GM19025 (cell line): ENCODE measurements around the gene AACS.
"Not testable (repeated sequence)": the region's sequence is repeated elsewhere in the genome, so short reads cannot be mapped to it uniquely, and the experiment has no call there.

Experiments
- ATAC-seq: cut with Tn5 transposase; IDR thresholded peaks from one replicate; pipeline ENCODE4 v1.9.1; 2021; ENCODE audit warnings: mild to moderate bottlenecking, low read depth, moderate library complexity; ENCODE audit not compliant: unreplicated experiment

Gene AACS

DNA sequence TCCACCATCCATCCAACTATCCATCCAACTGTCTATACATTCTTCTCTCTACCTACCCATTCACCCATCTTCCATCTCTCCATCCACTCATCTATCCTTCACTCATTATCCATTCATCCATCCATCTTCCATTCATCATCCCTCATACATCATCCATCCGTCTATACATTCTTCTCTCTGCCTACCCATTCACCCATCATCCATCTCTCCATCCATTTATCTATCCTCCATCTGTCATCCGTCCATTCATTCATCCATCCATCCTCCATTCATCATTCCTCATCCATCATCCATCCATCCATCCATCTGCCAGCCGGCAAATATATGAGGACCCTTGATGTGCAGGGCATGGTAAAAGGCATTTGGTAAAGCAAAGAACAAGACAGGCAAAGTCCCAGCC lies 25.2 kb downstream of the AACS start:
- ATAC-seq = no peak

DNA sequence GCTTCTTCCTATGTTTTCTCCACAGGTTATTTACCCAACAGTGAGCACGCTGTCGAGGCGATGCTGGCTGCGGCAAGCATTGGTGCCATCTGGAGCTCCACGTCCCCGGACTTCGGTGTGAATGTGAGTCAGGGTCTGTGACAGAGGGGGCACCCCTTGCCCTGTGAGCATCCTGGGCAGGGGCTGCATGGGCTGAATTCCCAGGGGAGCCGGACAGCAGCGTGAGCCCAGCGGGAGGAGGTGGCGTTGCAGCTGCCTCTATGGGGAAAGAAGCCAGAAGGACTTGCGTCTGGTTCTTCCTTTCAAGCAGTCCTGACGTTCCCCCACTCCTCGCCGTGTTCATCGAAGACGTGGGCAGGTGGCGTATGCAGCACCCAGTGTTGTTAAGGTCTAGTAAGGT lies 26.2 kb downstream of the AACS start:
- ATAC-seq = no peak

DNA sequence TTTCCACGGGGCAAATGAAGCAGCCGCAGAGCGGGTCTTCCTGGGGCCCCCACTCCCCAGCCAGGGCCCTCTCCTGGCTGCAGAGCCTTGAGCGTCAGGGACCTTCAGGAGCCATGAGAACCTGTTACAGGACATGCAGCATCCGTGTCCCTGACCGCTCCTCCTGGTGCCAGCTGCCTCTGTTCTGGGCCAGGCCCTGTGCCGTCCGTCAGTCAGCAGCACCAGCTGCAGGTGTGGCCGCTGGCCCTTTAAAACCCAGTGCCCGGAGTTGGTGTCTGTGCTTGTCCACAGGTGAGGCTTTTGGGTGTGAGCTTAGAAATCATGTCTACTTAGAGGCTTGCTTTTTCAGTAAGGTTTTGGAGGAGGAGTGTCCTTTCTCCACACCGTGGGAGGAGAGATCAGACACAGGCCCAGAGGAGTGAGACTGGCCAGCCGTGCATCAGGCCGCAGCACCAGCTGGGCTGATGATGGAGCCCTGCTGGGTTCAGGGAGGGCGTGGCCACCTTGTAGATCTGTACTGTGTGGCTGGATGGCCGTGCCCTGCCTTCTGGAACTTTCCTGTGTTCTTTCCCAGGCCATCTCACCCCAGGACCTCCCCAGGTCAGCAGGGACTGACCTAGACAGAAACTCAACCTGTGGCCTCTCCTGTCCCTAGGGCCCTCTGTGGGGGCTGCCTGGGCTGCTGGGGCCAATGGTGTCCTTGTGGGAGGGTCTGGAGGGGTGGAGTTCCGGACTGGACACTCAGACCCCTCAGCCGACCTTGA lies 27.1 kb downstream of the AACS start:
- ATAC-seq = no peak

DNA sequence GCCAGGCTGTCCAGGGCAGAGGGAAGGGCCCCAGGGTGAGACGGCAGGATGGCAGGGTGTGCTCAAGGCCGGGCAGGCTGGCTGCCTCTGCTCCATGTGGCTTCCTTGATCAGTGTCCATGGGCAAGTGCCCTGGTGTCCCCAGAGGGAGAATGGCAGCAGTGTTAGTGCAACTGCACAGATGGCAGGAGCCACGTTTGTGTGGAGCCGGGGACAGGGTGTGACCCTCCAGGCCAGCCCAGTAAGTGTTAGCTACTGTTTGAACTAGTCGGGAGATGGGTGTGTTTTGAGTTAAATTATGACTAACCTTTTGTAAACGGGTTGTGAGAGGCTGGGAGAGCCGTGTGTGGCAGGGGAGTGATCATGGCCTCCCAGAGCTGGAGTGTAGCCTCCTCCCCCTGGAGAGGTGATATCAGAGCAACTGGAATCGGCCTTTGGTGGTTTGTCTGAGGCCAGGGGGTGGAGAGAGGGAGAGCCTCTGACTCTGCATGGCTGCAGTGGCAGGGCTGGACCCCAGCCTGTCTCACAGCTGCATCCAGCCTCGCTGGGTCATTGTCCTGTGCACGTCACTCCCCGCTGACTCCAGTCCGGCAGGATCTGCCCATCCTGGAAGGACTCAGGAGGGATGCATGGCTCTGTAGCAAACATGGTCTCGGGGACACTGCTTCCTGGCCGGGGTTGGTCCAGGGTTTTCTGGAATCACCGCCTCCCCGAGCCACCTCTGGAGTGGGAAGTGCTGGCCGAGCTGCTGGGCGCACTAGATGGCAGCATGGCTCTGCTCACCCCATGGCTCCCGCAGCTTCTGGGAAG lies 27.8 kb downstream of the AACS start:
- no peak for ATAC-seq

DNA sequence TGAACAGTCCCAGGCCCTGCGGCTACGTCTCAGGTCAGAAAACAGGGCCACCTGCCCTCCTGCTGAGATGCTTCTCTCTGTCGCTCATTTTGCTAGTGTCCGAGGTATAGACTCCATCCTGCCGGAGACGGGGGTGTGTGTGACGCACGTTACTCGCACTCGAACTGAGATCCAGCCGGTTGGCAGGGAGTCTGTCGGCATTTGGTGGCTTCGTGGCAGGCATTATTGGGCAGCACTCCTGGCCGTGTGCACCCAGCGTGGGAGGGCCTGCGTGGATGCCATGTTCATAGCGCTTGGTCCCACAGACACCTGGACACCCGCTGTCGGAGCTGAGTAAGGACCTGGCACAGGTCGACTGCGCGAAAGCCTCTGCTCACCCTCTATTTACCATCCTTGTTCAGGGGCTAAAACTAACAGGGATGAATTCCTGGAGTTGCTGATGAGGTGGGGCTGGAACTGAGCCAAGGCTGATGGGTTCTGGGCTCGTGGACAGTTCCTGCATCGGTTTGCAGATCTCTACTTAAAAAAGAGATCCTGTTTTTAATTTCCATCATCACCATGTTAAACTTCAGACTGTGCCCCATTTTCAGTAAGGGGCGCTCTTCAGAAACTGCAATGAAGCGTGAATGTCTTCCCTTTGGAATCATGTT lies 28.6 kb downstream of the AACS start:
- ATAC-seq = no peak

DNA sequence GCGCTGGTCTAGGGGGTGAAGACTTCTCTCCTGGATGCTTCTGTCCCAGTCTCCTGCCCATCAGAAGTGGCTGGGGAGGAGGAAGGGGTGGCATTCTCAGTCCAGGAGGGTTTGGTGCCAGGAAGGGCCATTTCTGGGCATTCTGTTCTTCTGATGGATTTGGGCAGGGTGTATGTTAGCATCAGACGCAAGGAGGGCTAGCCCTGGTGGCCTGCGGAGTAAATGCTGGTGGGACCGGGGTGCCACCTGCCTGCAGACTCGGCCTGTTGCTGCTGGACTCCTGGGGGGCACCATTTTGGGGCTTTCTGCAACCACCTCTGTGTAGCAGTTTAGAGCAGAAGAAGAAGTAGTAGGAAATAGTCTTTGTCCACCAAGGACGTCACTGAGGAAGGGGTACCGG lies 31.7 kb downstream of the AACS start:
- ATAC-seq = no peak

DNA sequence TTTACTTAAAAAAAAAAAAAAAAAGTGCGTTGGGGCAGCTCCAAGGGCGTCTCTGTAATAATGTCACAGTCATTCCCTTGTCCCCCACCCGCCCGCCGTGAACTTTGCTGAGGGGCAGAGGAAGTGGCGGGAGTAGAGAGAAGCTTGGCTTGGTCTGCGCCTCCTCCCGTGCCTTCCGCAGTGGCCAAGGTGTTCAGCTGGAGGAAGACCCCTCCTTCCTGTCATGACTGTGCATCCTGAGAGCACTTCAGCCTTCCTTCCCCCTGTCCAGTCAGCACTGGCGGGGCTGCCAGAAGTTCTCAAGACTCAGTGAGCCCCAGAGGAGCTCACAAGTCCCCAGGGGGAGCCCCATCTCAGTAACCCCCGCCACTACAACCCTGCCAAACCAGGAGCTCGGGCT lies 32.2 kb downstream of the AACS start:
- ATAC-seq = no peak

DNA sequence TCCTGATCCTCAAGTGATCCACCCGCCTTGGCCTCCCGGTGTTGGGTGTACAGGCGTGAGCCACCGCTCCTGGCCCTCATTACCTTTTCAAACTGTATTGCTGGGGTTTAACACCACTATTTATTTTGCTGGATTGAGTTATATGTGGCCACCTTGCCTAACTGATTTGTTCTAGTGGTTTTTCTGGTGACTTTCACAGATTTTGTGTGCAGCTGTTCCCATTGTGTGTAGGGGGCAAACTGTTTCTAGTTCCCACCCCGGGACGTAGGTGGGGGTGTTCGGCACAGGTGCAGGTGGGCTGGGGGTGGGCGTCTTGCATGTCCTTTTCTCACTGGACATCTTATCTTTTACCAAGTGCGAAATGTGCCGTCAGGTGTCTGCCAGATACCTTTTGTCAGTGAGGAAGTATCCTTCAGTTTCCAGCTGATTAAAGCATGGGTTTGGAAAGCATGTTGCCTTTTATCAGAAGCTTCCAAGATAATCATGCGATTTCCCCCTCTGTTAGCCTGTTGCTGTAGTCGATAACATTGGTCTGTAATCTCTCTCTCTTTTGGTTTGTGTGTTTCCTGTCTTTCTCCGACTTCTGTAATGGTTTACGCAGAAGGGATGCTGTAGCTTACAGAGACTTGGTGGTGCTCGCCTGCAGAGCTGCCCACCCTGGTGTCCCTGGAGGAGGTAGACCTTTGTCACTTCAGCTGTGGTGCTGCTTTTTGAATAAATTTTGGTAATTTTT lies 33.6 kb downstream of the AACS start:
- ATAC-seq = no peak

DNA sequence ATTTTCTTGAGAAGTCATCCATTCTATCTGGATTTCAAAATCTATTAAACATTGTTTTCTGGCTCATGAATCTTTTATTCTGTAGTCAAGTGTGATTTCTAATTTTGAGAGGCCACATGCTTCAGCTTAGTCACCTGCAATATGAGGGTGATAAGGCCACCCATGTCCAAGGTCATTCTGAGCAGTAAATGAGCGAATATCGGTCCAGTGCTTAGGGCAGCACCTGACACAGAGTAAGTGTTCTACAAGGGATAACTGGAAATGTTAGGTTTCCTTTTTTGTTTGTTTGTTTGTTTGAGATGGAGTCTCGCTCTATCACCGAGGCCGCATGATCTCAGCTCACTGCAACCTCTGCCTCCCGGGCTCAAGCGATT lies 34.2 kb downstream of the AACS start:
- ATAC-seq = no peak

DNA sequence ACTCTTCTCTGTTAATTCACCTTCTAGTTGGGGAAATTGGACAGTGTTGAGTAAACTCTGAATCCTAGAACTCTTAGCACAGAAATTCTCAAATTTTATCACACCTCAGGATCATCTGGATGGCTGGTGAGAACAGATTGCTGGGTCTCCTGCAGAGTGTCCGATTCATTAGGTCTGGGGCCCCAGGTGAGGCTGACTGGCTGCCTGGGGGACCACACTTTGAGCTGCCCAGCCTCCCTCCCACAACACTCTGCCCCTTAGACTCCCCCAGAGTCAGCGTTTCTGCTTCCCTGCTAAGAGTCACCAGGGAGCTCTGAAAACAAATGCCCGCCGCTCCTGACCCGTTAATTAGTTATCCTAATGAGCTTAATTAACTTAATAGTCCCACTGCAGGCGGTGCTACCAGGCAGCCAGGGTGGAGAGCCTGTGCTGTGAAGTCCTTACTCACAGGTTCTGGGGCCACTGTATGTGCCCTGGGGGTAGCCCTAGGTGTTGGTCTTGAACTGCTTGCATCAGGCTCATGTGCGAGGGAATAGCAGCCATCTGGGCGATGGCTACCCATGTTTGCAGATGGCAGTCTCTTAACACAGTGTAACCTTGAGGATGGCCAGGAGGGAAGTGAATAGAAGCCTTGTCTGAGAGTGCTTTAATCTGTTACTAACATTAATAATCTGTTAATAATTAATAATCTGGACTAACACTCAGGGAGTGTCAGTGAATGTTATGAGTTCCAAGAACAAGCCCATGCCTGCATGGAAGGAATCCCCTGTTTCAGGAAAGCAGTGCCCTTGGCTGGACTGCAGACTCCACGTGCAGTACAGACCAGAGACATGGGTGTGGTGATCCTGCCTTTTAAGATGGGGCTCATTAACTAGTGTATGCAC lies 35.6 kb downstream of the AACS start:
- ATAC-seq = no peak

DNA sequence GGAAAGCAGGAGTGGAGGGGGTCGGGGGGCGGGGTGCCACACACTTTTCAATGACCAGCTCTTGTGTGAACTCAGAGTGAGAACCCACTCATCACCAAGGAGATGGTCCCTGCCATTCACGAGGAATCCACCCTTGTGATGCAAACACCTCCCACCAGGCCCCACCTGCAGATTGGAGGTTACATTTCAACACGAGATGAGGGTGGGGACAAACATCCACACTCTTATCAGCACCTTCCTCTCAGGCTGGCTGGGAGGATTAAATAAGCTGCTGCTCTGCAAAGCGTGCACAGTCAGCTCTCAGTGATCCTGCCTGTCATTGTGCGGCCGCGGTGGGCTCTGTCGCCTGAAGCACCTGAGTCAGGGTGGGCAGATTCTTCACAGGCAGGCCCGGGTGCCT lies 39.7 kb downstream of the AACS start:
- ATAC-seq = no peak

DNA sequence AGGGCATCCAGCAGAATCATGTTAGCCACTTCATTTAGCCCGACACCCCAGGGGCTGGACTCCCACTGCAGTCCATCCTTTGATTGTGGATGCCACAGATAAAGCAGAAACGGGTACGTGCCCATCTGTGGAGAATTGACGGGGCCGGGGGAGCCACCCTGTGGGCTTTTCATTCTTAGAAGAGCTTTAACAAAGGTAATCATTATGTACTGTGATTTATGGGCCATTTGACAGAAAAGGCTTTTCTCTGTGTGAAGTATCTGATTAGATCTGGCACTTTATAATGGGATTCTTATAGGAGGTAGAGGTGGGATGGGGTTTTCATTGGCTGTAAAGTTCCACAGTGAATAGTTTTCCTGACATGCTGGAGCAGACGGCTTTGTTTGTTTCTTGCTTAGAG lies 40.4 kb downstream of the AACS start:
- no peak for ATAC-seq

DNA sequence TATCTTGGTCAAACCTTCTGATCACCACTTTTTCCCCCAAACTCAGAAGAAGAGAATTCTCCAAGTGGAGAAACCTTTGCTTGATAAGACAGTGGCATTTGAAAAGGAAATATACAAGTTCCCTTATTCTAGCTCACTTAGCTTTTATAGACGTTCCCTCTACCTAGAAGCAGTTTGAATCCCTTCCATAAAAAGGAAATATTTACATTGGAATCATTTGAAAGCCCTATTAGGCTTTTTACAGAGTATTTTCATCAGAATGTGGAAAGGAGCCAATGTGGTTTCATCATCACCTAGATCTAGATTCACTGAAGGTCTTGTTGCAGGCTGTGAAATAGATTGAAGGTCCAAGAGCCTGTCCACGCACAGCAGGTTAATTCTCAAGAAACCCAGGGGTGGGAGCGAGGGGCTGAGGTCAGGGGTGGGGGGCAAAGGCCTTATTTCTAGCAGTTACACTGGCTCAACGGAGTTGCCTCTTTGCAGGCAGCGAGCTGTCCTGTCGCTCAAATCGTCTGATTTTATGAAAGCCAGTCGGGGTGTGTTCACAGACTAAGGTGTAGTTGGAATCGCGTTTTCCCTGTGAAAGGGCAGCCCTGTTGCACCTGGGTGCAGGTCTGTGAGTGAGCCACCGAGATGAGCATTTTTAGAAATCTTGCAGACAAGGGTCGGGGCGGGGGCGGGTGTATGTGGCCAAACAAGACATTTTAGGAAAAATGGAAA lies 45.6 kb downstream of the AACS start:
- ATAC-seq = no peak

DNA sequence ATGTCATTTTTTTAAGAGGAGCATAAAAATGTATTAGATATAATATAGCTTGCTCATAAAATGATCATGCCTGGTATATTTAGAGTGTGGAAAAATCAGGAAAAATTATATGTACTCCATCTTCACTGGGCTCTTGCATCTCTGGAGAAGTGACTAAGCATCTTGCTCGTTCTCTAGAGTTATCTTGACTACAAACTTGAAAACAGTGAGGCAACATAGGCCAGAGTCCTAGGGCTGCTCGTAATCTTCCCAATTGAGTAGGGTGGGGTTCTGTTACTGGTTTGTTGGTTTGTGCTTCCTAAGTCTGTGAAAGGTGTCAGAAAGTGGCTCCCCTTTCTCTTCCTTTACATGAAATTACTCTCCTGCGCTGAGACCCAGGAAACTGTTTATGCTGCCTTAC lies 46.2 kb downstream of the AACS start:
- no peak for ATAC-seq

DNA sequence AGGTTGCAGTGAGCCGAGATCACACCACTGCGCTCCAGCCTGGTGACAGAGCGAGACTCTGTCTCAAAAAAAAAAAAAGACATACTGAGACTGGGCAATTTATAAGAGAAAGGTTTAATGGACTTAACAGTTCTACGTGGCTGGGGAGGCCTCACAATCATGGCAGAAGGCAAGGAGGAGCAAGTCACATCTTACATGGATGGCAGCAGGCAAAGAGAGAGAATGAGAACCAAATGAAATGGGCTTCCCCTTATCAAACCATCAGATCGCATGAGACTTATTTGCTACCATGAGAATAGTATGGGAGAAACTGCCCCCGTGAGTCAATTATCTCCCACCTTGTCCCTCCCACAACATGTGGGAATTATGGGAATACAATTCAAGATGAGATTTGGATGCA lies 47.4 kb downstream of the AACS start:
- not testable (repeated sequence) for ATAC-seq

DNA sequence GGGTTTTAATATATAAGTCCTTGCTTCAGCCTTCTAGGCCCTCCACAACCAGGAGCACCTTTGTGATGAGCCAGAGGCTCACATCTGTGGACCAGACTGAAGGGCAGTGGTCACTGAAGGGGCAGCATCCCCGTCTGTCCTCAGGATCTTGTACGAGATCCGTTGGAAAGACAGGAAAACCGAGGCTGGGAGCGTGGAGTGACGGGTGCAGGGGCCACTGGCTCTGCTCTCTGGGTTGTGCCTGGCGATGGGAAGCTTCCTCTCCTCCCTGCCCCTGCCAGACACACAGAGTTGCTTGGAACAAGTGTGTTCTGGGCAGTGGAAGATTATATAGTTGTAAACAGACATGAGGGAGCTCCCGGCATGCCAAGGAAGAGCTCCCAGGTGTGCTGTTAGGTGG lies 48.0 kb downstream of the AACS start:
- no peak for ATAC-seq

DNA sequence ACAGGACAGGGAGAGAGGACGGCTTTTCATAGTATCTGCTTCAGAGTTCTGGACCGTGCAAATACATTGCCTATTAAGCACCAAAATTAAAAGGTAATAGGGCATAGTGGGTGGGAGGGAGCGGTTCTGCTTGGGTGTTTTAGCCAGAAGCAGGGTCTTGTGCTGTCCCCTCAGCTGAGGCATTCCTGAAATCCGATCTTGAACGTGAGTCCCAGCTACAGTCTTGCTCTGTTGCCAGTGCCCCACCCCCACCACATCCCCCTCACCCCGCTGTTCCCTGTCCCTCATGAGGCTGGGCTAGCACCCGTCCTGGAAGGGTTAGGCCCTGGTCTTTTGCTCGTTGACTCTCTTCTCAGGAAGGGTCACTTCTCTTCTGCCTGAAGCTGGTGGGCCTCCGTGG lies 48.6 kb downstream of the AACS start:
- ATAC-seq = no peak

DNA sequence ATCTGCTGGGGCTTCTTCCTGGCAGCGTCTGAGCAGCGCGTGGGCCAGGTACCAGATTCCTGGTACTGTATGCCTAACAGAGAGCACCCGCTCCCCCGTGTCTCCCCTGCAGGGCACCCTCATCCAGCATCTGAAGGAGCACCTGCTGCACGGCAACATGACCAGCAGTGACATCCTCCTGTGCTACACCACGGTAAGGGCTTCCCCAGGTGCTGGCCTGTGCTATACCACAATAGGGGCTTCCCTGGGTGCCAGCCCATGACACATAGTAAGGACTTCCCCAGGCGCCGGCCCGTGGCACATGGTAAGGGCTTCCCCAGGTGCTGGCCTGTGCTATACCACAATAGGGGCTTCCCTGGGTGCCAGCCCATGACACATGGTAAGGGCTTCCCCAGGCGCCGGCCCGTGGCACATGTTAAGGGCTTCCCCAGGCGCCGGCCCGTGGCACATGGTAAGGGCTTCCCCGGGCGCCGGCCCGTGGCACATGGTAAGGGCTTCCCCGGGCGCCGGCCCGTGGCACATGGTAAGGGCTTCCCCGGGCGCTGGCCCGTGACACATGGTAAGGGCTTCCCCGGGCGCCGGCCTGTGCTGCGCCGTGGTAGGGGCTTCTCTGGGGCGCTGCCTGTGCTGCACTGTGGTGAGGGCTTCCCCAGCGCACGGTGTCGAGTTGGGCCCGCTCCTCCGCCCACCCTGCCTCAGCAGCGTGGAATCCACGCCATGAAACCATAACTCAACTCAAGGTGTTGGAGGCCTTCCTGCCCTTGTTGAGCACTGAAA lies 49.3 kb downstream of the AACS start:
- ATAC-seq = peak; percentile 71

DNA sequence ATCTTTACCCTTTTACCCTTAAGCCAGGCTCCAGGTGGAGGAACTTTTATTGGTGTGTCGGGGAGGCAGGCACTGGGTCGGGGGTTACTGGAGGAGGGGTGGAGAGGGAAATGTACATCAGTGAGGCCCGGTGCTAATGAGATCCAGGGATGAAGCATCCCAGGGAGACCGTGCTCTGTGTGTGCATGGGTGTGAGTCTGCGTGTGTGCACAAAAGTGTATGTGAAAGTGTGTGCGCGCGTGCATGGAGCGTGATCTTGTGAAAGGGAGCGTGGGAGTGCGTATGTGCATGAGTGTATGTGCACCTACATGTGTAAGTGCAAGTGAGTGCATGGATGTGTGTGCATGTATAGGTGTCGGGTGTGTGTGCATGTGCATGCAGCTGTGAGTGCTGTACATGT lies 55.3 kb downstream of the AACS start:
- no peak for ATAC-seq
